Lower leg skin (tissue), 4 donors: ENCODE results near the gene DBH. TPM values are rescaled to one million over a fixed set of nuclear protein-coding genes. Genes with fewer than 3 reads are reported as not detected.

ENCODE experiments used
- DNase-seq, 2 donors: peaks; one replicate each; pipeline ENCODE4 v3.0.0-alpha.2; 2019; ENCODE audit warnings: low spot score in 2 of 2
- H3K4me3 ChIP-seq: fragments of 200-600 bp; sonication (generic); 2 replicates; pipeline ENCODE4 v1.5.1; 2017; ENCODE audit warnings: mild to moderate bottlenecking, low read depth; ENCODE audit not compliant: poor library complexity, severe bottlenecking
- CTCF ChIP-seq, 3 donors: fragments of 450-650 bp; IDR thresholded peaks; one replicate each; pipeline ENCODE4 v1.5.1; 2016; ENCODE audit warnings: antibody characterized with exemption in 3 of 3, mild to moderate bottlenecking in 3 of 3, moderate library complexity in 2 of 3
- POLR2A ChIP-seq, 2 donors: fragments of 450-650 bp; IDR thresholded peaks; one replicate each; pipeline ENCODE4 v1.6.1; 2016 to 2017; ENCODE audit warnings: antibody characterized with exemption in 2 of 2, mild to moderate bottlenecking in 1 of 2, moderate library complexity in 1 of 2
- WGBS, 2 donors: methylation state at CpG; one replicate each; pipeline ENCODE4 v1.1.5; 2018; 5-methylcytosine and 5-hydroxymethylcytosine counted together
- intact Hi-C: fragments of 100-400 bp; cut with DNase I; formaldehyde crosslinking; loops from one replicate; pipeline ENCODE4 v1.15.0; 2023; ENCODE audit warnings: low total_unique reads
- total RNA-seq, 4 donors: library from RNA; depleted of rRNA; stranded (reverse); fragments of >200 nt; gene quantifications; one replicate each; pipeline ENCODE4 v1.1.0, GENCODE V29; 2016

DBH gene
- total RNA-seq, 4 donors from 2014 or later, result 0.06 TPM; not detected in 3

GRCh38 chr9:133605856-133606707, 30.1 kb upstream of the DBH start:
- intact Hi-C loops, result no loop called here
- 44 to 48% methylated on average over 13 to 15 of the region's 16 CpGs for WGBS, 2 donors
- H3K4me3 ChIP-seq, result no peak overlapping the region
- no peak for DNase-seq
- TF ChIP-seq POLR2A (IDR thresholded peaks at IDR 0.05), result no peak
- no peak for TF ChIP-seq CTCF (IDR thresholded peaks at IDR 0.05)

GRCh38 chr9:133606708-133607025, 29.5 kb upstream of the DBH start:
- WGBS, 2 donors, result 29 to 37% methylated on average over 8 of the region's 8 CpGs
- TF ChIP-seq CTCF (IDR thresholded peaks at IDR 0.05), result no peak
- TF ChIP-seq POLR2A (IDR thresholded peaks at IDR 0.05), result no peak
- H3K4me3 ChIP-seq, result no peak overlapping the region
- intact Hi-C loops, result no loop called here
- DNase-seq, result no peak

- WGBS, 2 donors, result 29 to 44% methylated on average over 6 to 7 of the region's 7 CpGs
- DNase-seq, result no peak
- TF ChIP-seq POLR2A (IDR thresholded peaks at IDR 0.05) (no peak), CTCF (IDR thresholded peaks at IDR 0.05) (no peak)
- intact Hi-C loops, result no loop called here
- H3K4me3 ChIP-seq, result no peak overlapping the region
Measured at GRCh38 chr9:133607381-133607780, 28.8 kb upstream of the DBH start.

- TF ChIP-seq POLR2A (IDR thresholded peaks at IDR 0.05), result no peak
- no peak for TF ChIP-seq CTCF (IDR thresholded peaks at IDR 0.05)
- intact Hi-C loops, result no loop called here
- WGBS, 2 donors, result 73 to 82% methylated on average over 8 of the region's 8 CpGs
Measured at GRCh38 chr9:133607976-133608375, 28.2 kb upstream of the DBH start.

GRCh38 chr9:133608382-133608781, 27.8 kb upstream of the DBH start:
- 72 to 83% methylated on average over 7 of the region's 7 CpGs for WGBS, 2 donors
- no peak overlapping the region for H3K4me3 ChIP-seq
- intact Hi-C loops, result no loop called here
- no peak for DNase-seq
- no peak for TF ChIP-seq CTCF (IDR thresholded peaks at IDR 0.05)
- TF ChIP-seq POLR2A (IDR thresholded peaks at IDR 0.05), result no peak

More at GRCh38 chr9:133607976-133608375, 28.2 kb upstream of the DBH start:
- no peak overlapping the region for H3K4me3 ChIP-seq
- DNase-seq, result no peak

GRCh38 chr9:133608889-133609288, 27.3 kb upstream of the DBH start:
- intact Hi-C loops, result no loop called here
- WGBS, 2 donors, result 9 to 22% methylated on average over 12 to 18 of the region's 41 CpGs
- TF ChIP-seq POLR2A (IDR thresholded peaks at IDR 0.05) (no peak), CTCF (IDR thresholded peaks at IDR 0.05) (no peak)
- no peak for DNase-seq
- no peak overlapping the region for H3K4me3 ChIP-seq
